ENCODE results near the gene HIPK2.

HIPK2 gene

GRCh38 chr7:139733751-139734150 lies 44.0 kb downstream of the HIPK2 start:
- DNase-seq = no peak

- no peak for DNase-seq
Measured at GRCh38 chr7:139732471-139733167, 45.2 kb downstream of the HIPK2 start.

GRCh38 chr7:139731802-139732470 lies 45.9 kb downstream of the HIPK2 start:
- no peak for DNase-seq

GRCh38 chr7:139730746-139731612 lies 46.8 kb downstream of the HIPK2 start:
- no peak for DNase-seq

- no peak for DNase-seq
Measured at GRCh38 chr7:139728203-139728602, 49.6 kb downstream of the HIPK2 start.

- no peak for DNase-seq
Measured at GRCh38 chr7:139727151-139727705, 50.6 kb downstream of the HIPK2 start.

GRCh38 chr7:139726485-139726869 lies 51.3 kb downstream of the HIPK2 start:
- DNase-seq = no peak

GRCh38 chr7:139725858-139726484 lies 51.8 kb downstream of the HIPK2 start:
- no peak for DNase-seq

- DNase-seq = no peak
Measured at GRCh38 chr7:139725077-139725476, 52.7 kb downstream of the HIPK2 start.

- DNase-seq = no peak
Measured at GRCh38 chr7:139722604-139723003, 55.2 kb downstream of the HIPK2 start.

- DNase-seq = no peak
Measured at GRCh38 chr7:139721821-139722220, 56.0 kb downstream of the HIPK2 start.

- DNase-seq = no peak
Measured at GRCh38 chr7:139721417-139721816, 56.4 kb downstream of the HIPK2 start.

- DNase-seq = no peak
Measured at GRCh38 chr7:139720705-139721231, 57.0 kb downstream of the HIPK2 start.

- no peak for DNase-seq
Measured at GRCh38 chr7:139720186-139720585, 57.6 kb downstream of the HIPK2 start.

GRCh38 chr7:139718859-139719258 lies 58.9 kb downstream of the HIPK2 start:
- no peak for DNase-seq

- no peak for DNase-seq
Measured at GRCh38 chr7:139718141-139718540, 59.7 kb downstream of the HIPK2 start.

GRCh38 chr7:139716156-139716942 lies 61.4 kb downstream of the HIPK2 start:
- no peak for DNase-seq

GRCh38 chr7:139715194-139715815 lies 62.5 kb downstream of the HIPK2 start:
- DNase-seq = no peak

GRCh38 chr7:139714163-139714901 lies 63.5 kb downstream of the HIPK2 start:
- DNase-seq = no peak

GRCh38 chr7:139713526-139714162 lies 64.2 kb downstream of the HIPK2 start:
- no peak for DNase-seq
